ENCODE measurements around the gene NR3C1.
"Not testable (repeated sequence)": the region's sequence is repeated elsewhere in the genome, so short reads cannot be mapped to it uniquely, and the experiment has no call there.

NR3C1 gene

GRCh38 chr5:143336485-143336884 is 67.0 kb downstream of the NR3C1 start:
- no peak for DNase-seq (ENCODE audit: low read depth in 2 of 2)

DNA sequence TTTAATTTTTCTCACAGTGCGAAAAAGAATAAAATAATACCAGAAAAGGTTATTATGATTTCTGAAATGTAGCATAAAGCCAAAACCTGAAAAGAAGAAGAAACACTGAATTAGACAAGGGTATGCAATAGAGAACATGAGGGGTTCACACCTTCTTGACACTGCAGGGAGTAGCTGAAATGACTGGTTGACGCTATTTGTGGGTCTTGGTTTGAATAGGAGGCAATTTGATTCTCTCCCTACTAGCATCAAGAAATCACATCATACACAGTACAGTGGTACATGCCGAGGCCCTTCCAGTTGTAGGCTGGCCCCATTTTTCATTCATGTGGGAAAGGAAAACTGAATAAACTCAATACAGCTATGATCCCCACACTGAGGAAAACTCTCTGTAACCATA is 68.6 kb downstream of the NR3C1 start:
- DNase-seq (ENCODE audit: low read depth in 2 of 2) = no peak

GRCh38 chr5:143334380-143334779 is 69.1 kb downstream of the NR3C1 start:
- not testable (repeated sequence) for DNase-seq (ENCODE audit: low read depth in 2 of 2)

GRCh38 chr5:143331956-143332355 is 71.5 kb downstream of the NR3C1 start:
- no peak for DNase-seq (ENCODE audit: low read depth in 2 of 2)

DNA sequence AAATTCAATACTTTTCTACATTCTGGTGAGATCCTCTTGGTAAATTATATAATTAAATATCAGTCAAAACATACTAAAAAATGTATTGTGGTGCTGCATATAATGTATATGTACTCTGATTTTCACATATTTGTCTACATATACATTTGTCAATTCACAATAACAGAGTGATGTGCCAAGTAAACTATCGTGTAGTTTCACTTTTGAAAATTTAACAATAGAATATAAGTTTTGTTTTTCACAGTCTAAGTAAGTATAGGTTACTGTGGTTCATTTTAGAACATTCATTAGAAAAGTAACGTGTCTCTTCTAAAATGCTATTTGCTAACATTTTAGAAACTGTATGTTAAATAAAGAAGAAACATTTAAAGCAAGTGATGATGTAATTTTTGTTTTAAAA is 73.6 kb downstream of the NR3C1 start:
- DNase-seq (ENCODE audit: low read depth in 2 of 2) = no peak

DNA sequence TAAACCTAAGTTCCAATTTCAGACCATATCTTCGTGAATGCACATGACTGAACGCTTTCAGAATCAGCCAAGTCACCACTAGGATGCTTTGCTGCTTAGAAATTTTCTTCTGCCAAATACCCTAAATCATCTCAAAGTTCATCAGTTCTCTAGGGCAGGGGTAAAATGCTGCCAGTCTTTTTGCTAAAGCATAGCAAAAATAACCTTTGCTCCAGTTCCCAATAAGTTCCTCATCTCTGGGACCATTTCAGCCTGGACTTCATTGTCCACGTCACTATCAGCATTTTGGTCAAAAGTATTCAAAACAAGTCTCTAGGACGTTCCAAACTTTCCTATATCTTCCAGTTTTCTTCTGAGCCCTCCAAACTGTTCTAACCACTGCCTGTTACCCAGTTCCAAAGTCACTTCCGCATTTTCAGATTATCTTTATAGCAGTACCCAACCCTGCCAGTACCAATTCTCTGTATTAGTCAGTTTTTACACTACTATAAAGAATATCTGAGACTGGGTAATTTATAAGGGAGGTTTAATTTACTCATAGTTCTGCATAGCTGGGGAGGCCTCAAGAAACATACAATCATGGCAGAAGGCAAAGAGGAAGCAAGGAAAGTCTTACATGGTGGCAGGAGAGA is 74.8 kb downstream of the NR3C1 start:
- DNase-seq (ENCODE audit: low read depth in 2 of 2) = no peak

- not testable (repeated sequence) for DNase-seq (ENCODE audit: low read depth in 2 of 2)
These were observed 78.4 kb downstream of the NR3C1 start for GRCh38 chr5:143325086-143325485.

DNA sequence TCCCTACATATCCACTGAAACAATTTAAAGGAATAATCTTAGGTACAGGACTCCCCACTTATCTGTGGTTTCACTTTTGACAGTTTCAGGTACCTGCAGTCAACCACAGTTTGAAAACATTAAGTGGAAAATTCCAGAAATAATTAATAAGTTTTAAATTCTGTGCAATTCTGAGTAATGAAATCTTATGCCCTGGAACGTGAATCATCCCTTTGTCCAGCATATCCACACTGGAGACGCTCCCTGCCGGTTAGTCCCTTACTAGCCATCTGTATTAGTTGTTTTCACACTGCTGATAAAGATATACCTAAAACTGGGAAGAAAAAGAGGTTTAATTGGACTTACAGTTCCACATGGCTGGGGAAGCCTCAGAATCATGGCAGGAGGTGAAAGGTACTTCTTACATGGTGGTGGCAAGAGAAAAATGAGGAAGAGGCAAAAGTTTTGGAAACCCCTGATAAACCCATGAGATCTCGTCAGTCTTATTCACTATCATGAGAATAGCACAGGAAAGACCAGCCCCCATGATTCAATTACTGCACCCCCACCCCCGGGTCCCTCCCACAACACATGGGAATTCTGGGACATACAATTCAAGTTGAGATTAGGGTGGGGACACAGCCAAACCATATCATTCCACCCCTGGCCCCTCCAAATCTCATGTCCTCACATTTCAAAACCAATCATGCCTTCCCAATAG is 80.4 kb downstream of the NR3C1 start:
- DNase-seq (ENCODE audit: low read depth in 2 of 2) = not testable (repeated sequence)

GRCh38 chr5:143322176-143322575 is 81.3 kb downstream of the NR3C1 start:
- no peak for DNase-seq (ENCODE audit: low read depth in 2 of 2)

DNA sequence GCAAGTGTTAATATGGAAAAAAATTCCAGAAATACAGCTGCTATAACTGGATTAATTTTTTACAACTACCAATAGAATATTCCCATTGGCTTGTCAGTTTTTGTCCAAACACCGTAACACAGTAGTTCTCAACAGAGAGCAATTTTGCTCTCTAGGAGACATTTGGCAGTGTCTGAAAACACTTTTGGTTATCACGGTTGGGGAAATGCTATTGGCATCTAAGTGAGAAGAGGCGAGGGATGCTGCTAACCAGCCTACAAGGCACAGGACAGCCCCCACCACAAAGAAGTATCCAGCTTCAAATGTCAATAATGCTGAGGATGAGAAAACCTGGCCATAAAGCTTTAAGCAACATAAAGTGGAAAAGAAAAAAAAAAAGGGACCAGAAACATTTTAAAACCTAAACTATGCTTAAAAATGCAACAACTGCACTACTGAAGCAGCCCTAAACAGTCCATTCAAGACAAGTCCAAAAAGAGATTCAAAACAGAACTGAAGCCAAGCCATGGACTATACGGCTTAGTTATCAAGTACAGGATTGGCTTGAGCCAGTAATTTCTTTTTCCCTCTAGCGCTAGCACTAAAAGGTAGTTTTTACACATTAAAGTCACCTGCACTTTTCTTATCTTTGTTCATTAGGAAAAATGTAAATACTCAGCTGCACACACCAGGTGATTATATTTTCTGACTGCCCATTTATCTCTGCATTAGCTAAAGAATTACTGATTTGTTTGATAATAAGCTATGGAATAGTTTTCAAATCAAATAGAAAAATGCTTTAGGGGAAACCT is 83.9 kb downstream of the NR3C1 start:
- no peak for DNase-seq (ENCODE audit: low read depth in 2 of 2)

DNA sequence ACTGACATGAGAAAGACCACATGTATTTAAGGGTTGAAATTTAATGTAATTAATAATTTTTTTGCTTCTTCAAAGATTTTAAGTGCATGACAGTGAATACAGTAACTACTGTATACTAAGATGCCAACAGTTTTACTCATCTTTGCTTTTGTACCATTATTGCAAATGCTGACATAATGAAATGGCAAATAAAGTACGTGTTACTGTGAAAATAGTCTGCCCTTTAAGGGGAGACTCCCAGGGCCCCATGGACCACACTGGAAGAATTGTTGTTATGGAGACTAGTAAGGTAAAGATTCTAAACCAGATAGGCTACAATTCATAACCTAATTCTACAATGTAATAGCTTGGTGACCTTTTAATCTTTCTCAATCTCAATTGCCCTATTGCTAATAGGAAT is 84.7 kb downstream of the NR3C1 start:
- DNase-seq (ENCODE audit: low read depth in 2 of 2) = no peak

DNA sequence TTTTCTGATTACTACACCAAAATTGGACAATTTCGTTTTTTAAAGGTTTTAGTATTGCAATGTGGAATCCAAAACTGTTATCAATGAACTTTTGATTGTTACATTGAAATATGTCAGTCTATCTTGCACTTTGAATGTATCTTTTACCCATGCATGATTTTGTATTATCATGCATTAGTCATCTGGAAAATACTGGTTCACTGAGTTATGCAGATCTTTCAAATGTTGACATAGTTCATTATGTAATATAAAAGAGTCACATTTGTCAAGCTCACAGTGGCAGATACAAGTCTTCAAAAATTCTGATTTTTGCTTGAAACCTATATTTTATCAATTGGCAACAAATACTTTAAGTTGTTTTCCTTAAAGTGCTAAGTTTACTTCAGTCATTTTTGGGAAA is 85.2 kb downstream of the NR3C1 start:
- no peak for DNase-seq (ENCODE audit: low read depth in 2 of 2)

DNA sequence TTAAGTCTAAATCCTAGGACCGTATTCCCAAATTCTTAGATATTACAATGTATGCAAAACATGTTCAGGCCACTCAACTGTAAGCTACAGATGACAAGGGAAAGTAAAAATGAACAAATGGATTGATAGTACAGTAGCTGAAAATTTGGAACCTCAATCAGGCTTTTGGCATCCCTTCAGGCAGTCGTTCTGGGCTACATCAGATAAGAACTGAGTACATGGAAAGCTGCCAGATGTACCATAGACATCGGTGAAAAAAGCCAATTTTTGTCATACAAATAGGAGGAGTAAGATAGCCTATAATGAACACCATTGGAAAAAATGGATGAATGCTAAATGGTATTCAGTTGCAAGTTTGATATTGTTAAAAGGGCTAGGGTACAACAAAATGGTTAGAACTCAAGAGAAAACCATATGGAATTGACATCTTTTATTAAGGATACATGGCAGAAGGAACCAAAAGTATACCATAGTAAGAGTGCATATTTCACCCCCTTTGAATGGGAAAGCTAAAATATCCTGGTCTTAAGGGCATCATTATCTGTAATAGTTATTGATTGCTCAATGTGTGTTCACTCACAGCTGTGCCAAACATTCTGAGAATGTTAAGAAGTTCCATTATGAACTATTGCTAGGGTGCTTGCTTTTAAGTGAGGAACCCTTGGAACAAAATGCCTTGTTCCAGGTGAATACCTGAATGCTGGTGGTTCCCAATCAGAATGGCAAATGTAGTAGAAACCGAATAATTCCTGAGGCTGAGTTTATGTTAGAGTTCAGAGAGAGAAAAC is 86.4 kb downstream of the NR3C1 start:
- DNase-seq (ENCODE audit: low read depth in 2 of 2) = no peak

GRCh38 chr5:143316337-143316736 is 87.1 kb downstream of the NR3C1 start:
- no peak for DNase-seq (ENCODE audit: low read depth in 2 of 2)

- no peak for DNase-seq (ENCODE audit: low read depth in 2 of 2)
These were observed 87.6 kb downstream of the NR3C1 start for GRCh38 chr5:143315929-143316328.

DNA sequence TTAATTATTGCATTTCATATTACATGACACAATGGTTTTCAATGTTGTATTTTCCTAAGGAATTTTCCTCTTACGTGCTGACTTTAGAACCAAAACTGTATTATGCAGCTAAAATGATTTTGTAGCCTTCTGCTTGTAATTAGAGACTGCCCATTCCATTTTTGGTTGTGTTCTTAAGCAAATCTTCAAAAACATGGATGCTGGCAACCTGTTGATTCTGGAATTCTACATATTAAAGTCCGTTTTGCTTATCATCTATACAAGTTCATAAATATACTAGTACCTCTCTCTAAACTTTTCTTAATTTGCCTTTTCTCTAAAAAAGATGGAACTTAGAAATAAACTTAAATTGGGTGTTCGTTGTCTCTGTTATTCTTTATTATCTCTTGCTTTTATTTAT is 88.3 kb downstream of the NR3C1 start:
- DNase-seq (ENCODE audit: low read depth in 2 of 2) = no peak

GRCh38 chr5:143314659-143315058 is 88.8 kb downstream of the NR3C1 start:
- no peak for DNase-seq (ENCODE audit: low read depth in 2 of 2)

- no peak for DNase-seq (ENCODE audit: low read depth in 2 of 2)
These were observed 89.4 kb downstream of the NR3C1 start for GRCh38 chr5:143314099-143314498.

- no peak for DNase-seq (ENCODE audit: low read depth in 2 of 2)
These were observed 90.1 kb downstream of the NR3C1 start for GRCh38 chr5:143313298-143313852.

DNA sequence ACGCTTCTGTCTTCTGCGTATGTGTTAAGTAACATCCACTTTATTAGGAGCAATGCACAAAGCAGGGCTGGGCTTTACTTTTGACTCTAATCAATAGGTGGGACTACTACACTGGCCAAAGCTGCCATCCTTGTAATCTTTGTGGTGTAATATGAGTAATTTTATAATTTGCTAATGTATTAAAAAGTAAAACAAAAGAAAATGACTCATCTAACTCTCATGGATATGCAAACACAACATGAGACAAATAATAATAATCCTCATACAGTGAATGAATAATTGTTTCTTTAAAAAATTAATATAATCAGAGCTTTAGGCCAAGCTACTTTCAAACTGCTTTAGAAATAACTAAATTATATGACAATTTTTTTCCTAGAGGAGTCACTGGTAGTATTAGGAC is 90.7 kb downstream of the NR3C1 start:
- no peak for DNase-seq (ENCODE audit: low read depth in 2 of 2)

- no peak for DNase-seq (ENCODE audit: low read depth in 2 of 2)
These were observed 91.5 kb downstream of the NR3C1 start for GRCh38 chr5:143311955-143312354.

GRCh38 chr5:143311428-143311827 is 92.1 kb downstream of the NR3C1 start:
- DNase-seq (ENCODE audit: low read depth in 2 of 2) = no peak
